Right kidney (tissue), 1 donor: ENCODE data around the gene TPR.

Experiments used
- DNase-seq: peaks from one replicate; pipeline ENCODE4 v3.0.0-alpha.2; 2016

Gene TPR

DNA sequence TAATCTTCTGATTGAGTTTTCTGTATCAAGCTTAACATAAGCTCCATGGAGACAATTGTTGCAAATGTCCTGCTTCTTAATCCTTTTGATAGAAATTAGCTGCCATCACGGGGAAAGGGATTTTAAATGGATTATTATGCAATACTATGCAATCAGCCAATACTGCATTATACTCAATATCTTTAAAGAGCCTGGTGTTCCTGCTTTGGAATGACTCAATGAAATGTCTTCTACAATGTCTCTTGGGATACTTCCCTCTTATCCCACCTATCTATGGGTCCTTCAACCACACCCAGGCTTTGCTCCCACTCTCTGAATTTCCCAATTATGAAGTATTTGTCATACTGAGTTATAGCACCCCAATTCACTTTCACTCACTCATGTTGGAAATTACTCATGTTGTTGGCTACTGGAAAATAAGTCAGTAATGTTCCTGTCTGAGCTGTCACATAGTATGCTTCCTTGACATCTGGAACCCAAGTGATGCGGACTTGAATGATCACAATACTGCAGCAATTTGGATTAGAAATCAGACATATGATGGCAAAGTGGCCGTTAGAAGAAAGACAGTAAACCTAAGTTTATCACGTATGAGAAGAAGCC, 85.0 kb downstream of the TPR start:
- DNase-seq, result no peak

DNA sequence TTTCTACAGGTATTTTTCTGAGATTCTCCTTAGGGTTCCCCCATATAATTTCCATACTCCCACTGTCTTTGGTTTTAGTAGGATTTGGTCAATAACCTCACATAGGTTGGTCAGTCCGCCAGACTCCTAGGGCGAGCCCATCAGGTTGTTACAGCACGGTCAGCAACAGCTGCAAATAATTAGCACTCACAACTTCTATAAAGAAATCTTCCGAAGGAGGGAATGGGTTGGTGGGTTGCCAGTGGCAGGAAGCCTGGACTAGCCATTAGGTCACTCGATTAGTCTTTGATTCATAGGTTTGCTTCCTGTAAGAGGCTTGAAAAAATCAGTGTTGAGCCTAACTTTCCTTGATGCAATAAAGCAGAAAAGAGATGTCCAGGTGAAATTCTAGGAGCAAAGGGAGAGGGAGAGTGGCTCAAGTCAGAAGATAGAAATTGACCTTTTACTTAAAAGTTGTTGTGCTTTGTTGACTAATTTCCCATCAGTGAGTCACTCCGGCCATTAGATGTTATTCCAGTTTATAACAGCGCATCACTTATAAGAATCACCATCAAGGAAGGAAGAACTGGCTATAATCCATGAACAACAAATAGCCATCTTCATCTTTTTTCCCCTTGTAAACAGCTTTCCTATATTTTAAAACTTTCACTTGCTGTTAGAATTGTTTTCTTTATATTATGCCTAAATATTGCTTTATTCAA, 88.3 kb downstream of the TPR start:
- DNase-seq, result no peak

DNA sequence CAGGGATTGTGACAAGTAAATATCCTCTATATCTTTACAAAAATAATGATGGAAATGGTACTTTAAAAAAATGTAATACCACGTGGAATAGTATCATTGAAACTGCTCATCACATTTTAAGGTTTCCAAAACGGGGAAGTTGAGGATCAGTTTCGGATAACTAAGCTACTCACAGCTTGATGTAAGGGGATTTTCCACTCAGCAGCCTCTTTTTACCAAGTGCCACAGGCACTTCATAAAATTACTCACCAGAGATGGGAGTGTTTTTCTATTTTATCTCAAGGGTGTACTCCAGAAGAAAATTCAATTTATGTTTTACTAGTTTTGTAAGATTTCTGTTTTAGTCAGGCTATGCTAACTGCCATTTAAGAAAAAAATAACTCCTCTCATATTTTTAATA, 91.7 kb downstream of the TPR start:
- DNase-seq, result no peak

DNA sequence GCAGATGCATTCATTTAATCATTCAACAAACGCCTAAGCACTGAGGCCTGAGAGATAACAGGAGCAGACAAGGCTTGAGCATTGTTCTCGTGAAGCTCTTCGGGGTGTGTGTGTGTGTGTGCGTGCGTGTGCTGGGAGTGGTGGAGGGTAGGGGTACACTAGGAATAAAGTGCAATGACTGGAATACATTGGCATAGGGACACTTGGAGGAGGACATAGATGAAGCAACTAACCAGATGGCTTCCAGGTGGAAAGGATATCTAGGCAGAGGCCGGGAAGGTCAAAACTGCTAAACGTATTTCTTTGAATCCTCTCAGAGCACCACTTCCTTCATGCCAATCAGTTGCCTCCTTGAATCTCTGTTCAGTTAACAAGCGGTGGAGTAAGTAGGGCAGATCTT, 92.6 kb downstream of the TPR start:
- no peak for DNase-seq

DNA sequence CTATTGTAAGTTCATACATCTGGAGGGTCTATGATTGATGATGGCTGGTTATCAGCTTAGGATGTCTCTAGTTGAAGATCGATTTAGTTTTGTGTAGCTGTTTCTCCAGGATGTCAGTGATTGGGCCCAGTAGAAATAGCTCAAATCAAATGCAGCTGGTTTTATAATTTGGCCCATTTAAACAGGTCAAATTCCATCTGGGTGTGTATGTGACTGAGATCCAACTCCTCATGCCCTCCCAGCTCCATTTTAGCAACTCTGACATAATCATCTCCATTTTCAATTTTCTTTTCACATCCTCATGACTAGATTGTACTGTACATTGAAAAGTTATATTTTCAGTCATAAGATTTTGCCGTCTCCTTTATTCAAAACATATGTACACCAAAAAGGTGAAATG, 99.2 kb downstream of the TPR start:
- no peak for DNase-seq

DNA sequence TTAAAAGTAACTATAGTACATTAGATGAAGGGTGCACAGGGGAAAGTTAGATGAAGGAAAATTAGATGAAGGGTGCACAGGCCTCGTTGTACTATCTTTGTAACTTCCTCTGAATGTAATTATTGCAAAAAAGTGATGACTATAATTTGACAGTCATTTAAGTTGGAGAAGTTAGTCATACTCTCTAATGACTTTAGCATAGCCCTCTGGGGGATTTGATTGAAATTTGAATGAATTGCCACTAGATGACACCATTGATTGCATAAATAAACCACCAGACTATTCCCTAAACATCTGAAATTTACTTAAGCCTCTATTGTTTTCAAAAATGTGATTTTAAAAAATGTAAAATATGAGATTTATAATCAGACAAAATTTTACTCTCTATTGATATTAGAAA, 102.6 kb downstream of the TPR start:
- DNase-seq, result no peak

DNA sequence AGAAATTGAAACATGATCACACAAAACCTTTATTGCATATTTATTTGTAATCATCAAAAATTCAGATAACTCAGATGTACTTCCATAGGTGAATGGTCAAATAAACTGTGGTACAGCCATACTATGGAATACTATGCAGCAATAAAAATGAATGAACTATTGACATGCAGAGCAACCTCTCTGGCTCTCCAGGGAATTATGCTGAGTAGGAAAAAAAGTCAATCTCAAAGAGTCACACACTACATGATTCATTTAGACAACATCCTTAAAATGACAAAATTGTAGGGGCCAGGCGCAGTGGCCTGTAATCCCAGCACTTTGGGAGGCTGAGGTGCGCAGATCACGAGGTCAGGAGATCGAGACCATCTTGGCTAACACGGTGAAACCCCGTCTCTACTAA, 104.0 kb downstream of the TPR start:
- DNase-seq, result no peak
